Measurements from ENCODE around the gene ZNF85.
"Not testable (repeated sequence)": the region's sequence is repeated elsewhere in the genome, so short reads cannot be mapped to it uniquely, and the experiment has no call there.

The ZNF85 gene

DNA sequence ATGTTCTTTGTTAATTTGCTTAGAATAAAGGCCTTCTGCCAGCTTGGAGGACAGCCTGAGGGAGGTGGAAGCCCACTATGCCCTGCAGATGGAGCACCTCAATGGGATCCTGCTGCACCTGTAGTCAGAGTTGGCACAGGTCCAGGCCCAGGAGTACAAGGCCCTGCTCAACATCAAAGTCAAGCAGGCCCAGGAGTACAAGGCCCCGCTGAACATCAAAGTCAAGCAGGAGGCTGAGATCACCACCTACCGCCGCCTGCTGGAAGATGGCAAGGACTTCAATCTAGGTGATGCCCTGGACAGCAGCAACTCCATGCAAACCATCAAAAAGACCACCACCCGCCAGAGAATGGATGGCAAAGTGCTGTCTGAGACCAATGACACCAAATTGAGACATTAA is 41.7 kb downstream of the ZNF85 start:
- DNase-seq (ENCODE audit: low read depth): no peak
- no peak overlapping the region for H3K4me3 ChIP-seq (ENCODE audit: low read depth, low read length)
- TF ChIP-seq CTCF (IDR thresholded peaks at IDR 0.05; ENCODE audit: insufficient read depth, low read depth, low read length, missing control alignments): no peak

GRCh38 chr19:20968092-20968491 is 45.0 kb downstream of the ZNF85 start:
- TF ChIP-seq CTCF (IDR thresholded peaks at IDR 0.05; ENCODE audit: insufficient read depth, low read depth, low read length, missing control alignments): no peak
- DNase-seq (ENCODE audit: low read depth): no peak
- no peak overlapping the region for H3K4me3 ChIP-seq (ENCODE audit: low read depth, low read length)

GRCh38 chr19:20969498-20969897 is 46.4 kb downstream of the ZNF85 start:
- no peak overlapping the region for H3K4me3 ChIP-seq (ENCODE audit: low read depth, low read length)
- no peak for DNase-seq (ENCODE audit: low read depth)
- no peak for TF ChIP-seq CTCF (IDR thresholded peaks at IDR 0.05; ENCODE audit: insufficient read depth, low read depth, low read length, missing control alignments)

GRCh38 chr19:20969898-20970297 is 46.8 kb downstream of the ZNF85 start:
- no peak for TF ChIP-seq CTCF (IDR thresholded peaks at IDR 0.05; ENCODE audit: insufficient read depth, low read depth, low read length, missing control alignments)
- DNase-seq (ENCODE audit: low read depth): no peak
- no peak overlapping the region for H3K4me3 ChIP-seq (ENCODE audit: low read depth, low read length)

DNA sequence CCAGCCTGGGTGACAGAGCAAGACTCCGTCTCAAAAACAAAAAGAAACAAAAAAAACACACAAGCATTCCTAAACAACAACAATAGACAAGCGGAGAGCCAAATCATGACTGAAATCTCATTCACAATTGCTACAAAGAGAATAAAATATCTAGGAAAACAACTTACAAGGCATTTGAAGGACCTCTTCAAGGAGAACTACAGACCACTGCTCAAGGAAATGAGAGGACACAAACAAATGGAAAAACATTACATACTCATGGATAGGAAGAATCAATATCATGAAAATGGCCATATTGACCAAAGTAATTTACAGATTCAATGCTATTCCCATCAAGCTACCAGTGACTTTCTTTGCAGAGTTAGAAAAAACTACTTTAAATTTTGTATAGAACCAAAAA is 69.7 kb downstream of the ZNF85 start:
- H3K4me3 ChIP-seq (ENCODE audit: low read depth, low read length); DNase-seq (ENCODE audit: low read depth): not testable (repeated sequence)

- H3K4me3 ChIP-seq (ENCODE audit: low read depth, low read length): no peak overlapping the region
- no peak for TF ChIP-seq CTCF (IDR thresholded peaks at IDR 0.05; ENCODE audit: insufficient read depth, low read depth, low read length, missing control alignments)
- DNase-seq (ENCODE audit: low read depth): peak; percentile 67
These were observed 76.8 kb downstream of the ZNF85 start for GRCh38 chr19:20999731-21000352.
